ENCODE data around the gene COL2A1.
"Not testable (repeated sequence)": the region's sequence is repeated elsewhere in the genome, so short reads cannot be mapped to it uniquely, and the experiment has no call there.

The COL2A1 gene

GRCh38 chr12:47975036-47975620 lies 29.1 kb downstream of the COL2A1 start:
- no peak for DNase-seq (ENCODE audit: low spot score)

GRCh38 chr12:47973870-47974269 lies 30.4 kb downstream of the COL2A1 start:
- DNase-seq (ENCODE audit: low spot score), result no peak

GRCh38 chr12:47972895-47973294 lies 31.4 kb downstream of the COL2A1 start:
- DNase-seq (ENCODE audit: low spot score), result no peak

- DNase-seq (ENCODE audit: low spot score), result no peak
Measured at GRCh38 chr12:47970843-47971242, 33.4 kb downstream of the COL2A1 start.

GRCh38 chr12:47969845-47970244 lies 34.4 kb downstream of the COL2A1 start:
- DNase-seq (ENCODE audit: low spot score), result no peak

- DNase-seq (ENCODE audit: low spot score), result no peak
Measured at GRCh38 chr12:47967461-47968321, 36.6 kb downstream of the COL2A1 start.

GRCh38 chr12:47965581-47965980 lies 38.7 kb downstream of the COL2A1 start:
- no peak for DNase-seq (ENCODE audit: low spot score)

- no peak for DNase-seq (ENCODE audit: low spot score)
Measured at GRCh38 chr12:47964106-47964728, 40.1 kb downstream of the COL2A1 start.

- peak; percentile 99 for DNase-seq (ENCODE audit: low spot score)
Measured at GRCh38 chr12:47963340-47964040, 40.8 kb downstream of the COL2A1 start, which contains the start of gene TMEM106C. Gene TMEM106C (plus strand): TSS chr12:47963596. CDS start chr12:47964237, 641 bp downstream.

GRCh38 chr12:47962198-47962597 lies 42.1 kb downstream of the COL2A1 start:
- no peak for DNase-seq (ENCODE audit: low spot score)

- not testable (repeated sequence) for DNase-seq (ENCODE audit: low spot score)
Measured at GRCh38 chr12:47957671-47958070, 46.6 kb downstream of the COL2A1 start.

- no peak for DNase-seq (ENCODE audit: low spot score)
Measured at GRCh38 chr12:47955059-47955458, 49.2 kb downstream of the COL2A1 start.

- peak; percentile 78 for DNase-seq (ENCODE audit: low spot score)
Measured at GRCh38 chr12:47954467-47955045, 49.7 kb downstream of the COL2A1 start.

GRCh38 chr12:47954058-47954457 lies 50.2 kb downstream of the COL2A1 start:
- DNase-seq (ENCODE audit: low spot score), result peak; percentile 81

- no peak for DNase-seq (ENCODE audit: low spot score)
Measured at GRCh38 chr12:47950856-47951468, 53.3 kb downstream of the COL2A1 start.

GRCh38 chr12:47949441-47950341 lies 54.6 kb downstream of the COL2A1 start:
- DNase-seq (ENCODE audit: low spot score), result peak; percentile 90

- DNase-seq (ENCODE audit: low spot score), result no peak
Measured at GRCh38 chr12:47947341-47947740, 56.9 kb downstream of the COL2A1 start.

- DNase-seq (ENCODE audit: low spot score), result no peak
Measured at GRCh38 chr12:47946413-47947323, 57.6 kb downstream of the COL2A1 start.

- no peak for DNase-seq (ENCODE audit: low spot score)
Measured at GRCh38 chr12:47945341-47945728, 58.9 kb downstream of the COL2A1 start.
